K562 (cell line): ENCODE measurements around the gene ADAM10. TPM values are rescaled to one million over a fixed set of nuclear protein-coding genes. Genes with fewer than 3 reads are reported as not detected.
A peak's percentile ranks its signal among the peaks of the same experiment; 100 is the strongest.

Experiments
- ARID1B ChIP-seq: fragments of 450-650 bp; IDR thresholded peaks from 2 replicates; pipeline ENCODE4 v1.6.1; 2016; ENCODE audit warnings: antibody characterized with exemption, mild to moderate bottlenecking, inconsistent platforms
- ATF3 ChIP-seq, 2 experiments: fragments of 450-650 bp in 1 of 2; sonication (generic) in 1 of 2; formaldehyde crosslinking in 1 of 2; IDR thresholded peaks in 1 of 2; conservative IDR thresholded peaks in 1 of 2; 2 replicates each; pipeline versions ENCODE4 v1.6.1 to v1.8.1; 2016 to 2023; ENCODE audit warnings: mild to moderate bottlenecking in 2 of 2, moderate library complexity in 2 of 2, inconsistent platforms in 1 of 2, missing genetic modification reagents in 1 of 2
- CCNT2 ChIP-seq: IDR thresholded peaks from 2 replicates; pipeline ENCODE4 v1.6.1; 2011; ENCODE audit warnings: borderline replicate concordance, low read depth, mild to moderate bottlenecking, moderate library complexity, mixed read lengths, low read length; ENCODE audit not compliant: insufficient read length; ENCODE audit errors: extremely low read depth
- CREM ChIP-seq: IDR thresholded peaks from 2 replicates; pipeline ENCODE4 v1.6.1; 2014; ENCODE audit warnings: antibody characterized with exemption, low read depth
- E2F6 ChIP-seq, 2 experiments: IDR thresholded peaks; 2 replicates each; pipeline ENCODE4 v1.6.1; 2011; ENCODE audit warnings: borderline replicate concordance in 1 of 2, control low read depth in 1 of 2, low read depth in 1 of 2, low read length in 1 of 2, mild to moderate bottlenecking in 1 of 2, mixed read lengths in 1 of 2, moderate library complexity in 1 of 2; ENCODE audit not compliant: insufficient read depth in 1 of 2, insufficient read length in 1 of 2, poor library complexity in 1 of 2, severe bottlenecking in 1 of 2; ENCODE audit errors: extremely low read depth in 1 of 2
- EHMT2 ChIP-seq: fragments of 450-650 bp; IDR thresholded peaks from 2 replicates; pipeline ENCODE4 v1.6.1; 2018; ENCODE audit warnings: antibody characterized with exemption
- NELFE ChIP-seq: IDR thresholded peaks from 2 replicates; pipeline ENCODE4 v1.6.1; 2011; ENCODE audit warnings: mild to moderate bottlenecking; ENCODE audit not compliant: insufficient read depth, insufficient read length
- PCBP1 ChIP-seq: fragments of 200-400 bp; formaldehyde crosslinking; IDR thresholded peaks from 2 replicates; pipeline ENCODE4 v1.6.1; 2018; ENCODE audit warnings: mild to moderate bottlenecking, low read depth, low read length; ENCODE audit not compliant: poor library complexity, severe bottlenecking
- RBBP5 ChIP-seq: fragments of 200-600 bp; sonication (generic); IDR thresholded peaks from 2 replicates; pipeline ENCODE4 v1.6.1; 2012; ENCODE audit warnings: borderline replicate concordance, mild to moderate bottlenecking, low read length, control low read depth, inconsistent platforms; ENCODE audit not compliant: insufficient read depth, poor library complexity, severe bottlenecking
- SAP30 ChIP-seq: fragments of 200-600 bp; sonication (generic); IDR thresholded peaks from 2 replicates; pipeline ENCODE4 v1.6.1; 2012; ENCODE audit warnings: borderline replicate concordance, low read depth, mild to moderate bottlenecking, moderate library complexity, low read length, control low read depth, inconsistent platforms; ENCODE audit not compliant: insufficient read depth, poor library complexity, severe bottlenecking
- TBP ChIP-seq: optimal IDR thresholded peaks from 2 replicates; pipeline ENCODE3; 2011; ENCODE audit warnings: low read depth, low read length, improper control_type of control experiment
- TEAD4 ChIP-seq, 2 experiments: sonication (generic) in 1 of 2; formaldehyde crosslinking in 1 of 2; IDR thresholded peaks; 2 replicates each; pipeline versions ENCODE4 v1.6.1 to v1.8.0; 2012 to 2022; ENCODE audit warnings: borderline replicate concordance in 1 of 2, inconsistent platforms in 1 of 2, low read length in 1 of 2, mild to moderate bottlenecking in 1 of 2, missing genetic modification reagents in 1 of 2
- ZBTB7A ChIP-seq: IDR thresholded peaks from 2 replicates; pipeline ENCODE4 v1.6.1; 2011; ENCODE audit warnings: low read depth, mild to moderate bottlenecking, low read length, moderate library complexity, borderline replicate concordance; ENCODE audit not compliant: control insufficient read depth
- ZKSCAN8 ChIP-seq: fragments of 200-800 bp; sonication (Bioruptor generic); IDR thresholded peaks from 2 replicates; pipeline ENCODE4 v1.6.1; 2016; ENCODE audit warnings: missing genetic modification characterization, missing compliant biosample characterization
- ZMIZ1 ChIP-seq, 2 experiments: fragments of 150-350 bp in 1 of 2; IDR thresholded peaks; 2 replicates each; pipeline ENCODE4 v1.6.1; 2012 to 2016; ENCODE audit warnings: low read depth in 2 of 2, low read length in 2 of 2, mild to moderate bottlenecking in 1 of 2, moderate library complexity in 1 of 2
- ZNF143 ChIP-seq: sonication (generic); formaldehyde crosslinking; IDR thresholded peaks from 2 replicates; pipeline ENCODE4 v1.9.0; 2022; ENCODE audit warnings: mild to moderate bottlenecking, missing genetic modification reagents
- ZNF431 ChIP-seq: sonication (generic); formaldehyde crosslinking; IDR thresholded peaks from 2 replicates; pipeline ENCODE4 v1.8.0; 2022; ENCODE audit warnings: mild to moderate bottlenecking, missing genetic modification reagents
- ZNF76 ChIP-seq: fragments of 250-450 bp; sonication (Bioruptor Pico); IDR thresholded peaks from 2 replicates; pipeline ENCODE4 v1.4.0; 2020; ENCODE audit warnings: mild to moderate bottlenecking, moderate library complexity, borderline replicate concordance
- polyA plus RNA-seq, 8 experiments: library from polyadenylated mRNA; depleted of rRNA in 4 of 8; stranded (reverse) in 5 of 8; unstranded in 3 of 8; fragments of >200 nt; fragmentation: Nextera tagmentation in 2 of 8; fragmentation: Illumina TruSeq in 1 of 8; extraction: Ambion mirVana in 2 of 8; extraction: Trizol in 1 of 8; gene quantifications; 2 replicates each; pipeline versions ENCODE4 v1.2.1 to v1.2.3, GENCODE V29; 2011 to 2014; ENCODE audit warnings: inconsistent platforms in 1 of 8, missing spikeins in 1 of 8
- total RNA-seq, 7 experiments: library from RNA; depleted of rRNA in 6 of 7; stranded (reverse); fragments of >200 nt in 6 of 7; fragmentation: Illumina TruSeq in 2 of 7; extraction: Trizol in 2 of 7; gene quantifications; 2 replicates each; pipeline versions ENCODE4 v1.2.1 to v1.2.3, GENCODE V29; 2011 to 2021; ENCODE audit warnings: low replicate concordance in 1 of 7

Gene ADAM10
- total and polyA plus RNA-seq, 9 of the 15 experiments (the other 6 are each of a cell fraction or from before 2014, with no cell fraction given): 11.9 to 152 (median 57.3) TPM

- 0 out of 2 replicates have a peak, but pooled peaks have one; percentile 32 for TF ChIP-seq ATF3 (IDR thresholded peaks at IDR 0.05)
- 0 out of 2 replicates have a peak, but pooled peaks have one; percentile 37 for TF ChIP-seq ATF3 (CRISPR knock-in tag; conservative IDR thresholded peaks at IDR 0.05)
- peak; percentile 84 to 85 for TF ChIP-seq E2F6 (IDR thresholded peaks at IDR 0.05; ENCODE audit: borderline replicate concordance in 1 of 2, extremely low read depth in 1 of 2, insufficient read depth in 1 of 2, insufficient read length in 1 of 2, low read depth in 1 of 2, low read length in 1 of 2, poor library complexity in 1 of 2, severe bottlenecking in 1 of 2)
- TF ChIP-seq TBP: peak; percentile 87
- no peak for TF ChIP-seq NELFE
- peak; percentile 54 for TF ChIP-seq PCBP1
- peak; percentile 22; the same call in 1 of the 2 replicates for TF ChIP-seq TEAD4 (IDR thresholded peaks at IDR 0.05; ENCODE audit: low read length)
- no peak for TF ChIP-seq TEAD4 (CRISPR knock-in tag; IDR thresholded peaks at IDR 0.05; ENCODE audit: borderline replicate concordance)
- TF ChIP-seq ARID1B: no peak; the same call in 1 of the 2 replicates
- TF ChIP-seq ZNF76 (CRISPR knock-in tag): 0 out of 2 replicates have a peak, but pooled peaks have one; percentile 51
- TF ChIP-seq ZNF143 (CRISPR knock-in tag): no peak
- TF ChIP-seq ZBTB7A: peak; percentile 85
- TF ChIP-seq CCNT2: peak; percentile 93
- no peak for TF ChIP-seq ZKSCAN8 (CRISPR knock-in tag)
- TF ChIP-seq ZMIZ1 (IDR thresholded peaks at IDR 0.05; ENCODE audit: low read depth in 2 of 2, low read length in 2 of 2): peak in 1 of 2 experiments; percentile 46; a peak in 2 of 4 replicates
- peak; percentile 90 for TF ChIP-seq CREM
- TF ChIP-seq SAP30: peak; percentile 81
- no peak for TF ChIP-seq ZNF431 (CRISPR knock-in tag)
- no peak for TF ChIP-seq EHMT2
- peak; percentile 68 for TF ChIP-seq RBBP5
Measured at GRCh38 chr15:58770857-58771620, 21.5 kb upstream of the ADAM10 start, which contains the start of gene MINDY2 (continued).
